Measurements from ENCODE around the gene MISP.
"Not testable (repeated sequence)": the region's sequence is repeated elsewhere in the genome, so short reads cannot be mapped to it uniquely, and the experiment has no call there.

Gene MISP

GRCh38 chr19:725461-726089 is 25.3 kb upstream of the MISP start:
- DNase-seq = no peak

- DNase-seq = no peak
Measured at GRCh38 chr19:726993-727956, 23.6 kb upstream of the MISP start.

GRCh38 chr19:728011-728410 is 22.9 kb upstream of the MISP start:
- DNase-seq = no peak

GRCh38 chr19:729564-729963 is 21.3 kb upstream of the MISP start:
- not testable (repeated sequence) for DNase-seq

- no peak for DNase-seq
Measured at GRCh38 chr19:729965-730668, 20.8 kb upstream of the MISP start.

GRCh38 chr19:731000-731399 is 19.9 kb upstream of the MISP start:
- no peak for DNase-seq

- no peak for DNase-seq
Measured at GRCh38 chr19:732148-733069, 18.5 kb upstream of the MISP start.

- peak; percentile 59 for DNase-seq
Measured at GRCh38 chr19:734716-735115, 16.2 kb upstream of the MISP start.

GRCh38 chr19:736125-736524 is 14.8 kb upstream of the MISP start:
- DNase-seq = no peak

- DNase-seq = no peak
Measured at GRCh38 chr19:737591-738093, 13.3 kb upstream of the MISP start.

- DNase-seq = no peak
Measured at GRCh38 chr19:738509-739128, 12.3 kb upstream of the MISP start.

GRCh38 chr19:739998-740715 is 10.8 kb upstream of the MISP start:
- DNase-seq = no peak

- DNase-seq = not testable (repeated sequence)
Measured at GRCh38 chr19:740816-741505, 10.0 kb upstream of the MISP start.

- no peak for DNase-seq
Measured at GRCh38 chr19:741506-742131, 9.3 kb upstream of the MISP start.

GRCh38 chr19:742540-743075 is 8.3 kb upstream of the MISP start:
- DNase-seq = no peak

GRCh38 chr19:743168-743687 is 7.7 kb upstream of the MISP start:
- no peak for DNase-seq

- DNase-seq = not testable (repeated sequence)
Measured at GRCh38 chr19:745138-745537, 5.8 kb upstream of the MISP start.

- DNase-seq = no peak
Measured at GRCh38 chr19:746208-746819, 4.6 kb upstream of the MISP start.

GRCh38 chr19:746956-747355 is 4.0 kb upstream of the MISP start:
- no peak for DNase-seq

All from kidney glomerular epithelial cell (primary cell).